Activated T-helper 1 cell treated with Interleukin-2 at 50 U/mL for 16 hours (primary cell): ENCODE data around the gene MT1H.
"Not testable (repeated sequence)": the region's sequence is repeated elsewhere in the genome, so short reads cannot be mapped to it uniquely, and the experiment has no call there.

Experiments used
- DNase-seq: peaks from one replicate; pipeline ENCODE4 v3.0.0-alpha.2; 2020; ENCODE audit warnings: low read depth

The MT1H gene

DNA sequence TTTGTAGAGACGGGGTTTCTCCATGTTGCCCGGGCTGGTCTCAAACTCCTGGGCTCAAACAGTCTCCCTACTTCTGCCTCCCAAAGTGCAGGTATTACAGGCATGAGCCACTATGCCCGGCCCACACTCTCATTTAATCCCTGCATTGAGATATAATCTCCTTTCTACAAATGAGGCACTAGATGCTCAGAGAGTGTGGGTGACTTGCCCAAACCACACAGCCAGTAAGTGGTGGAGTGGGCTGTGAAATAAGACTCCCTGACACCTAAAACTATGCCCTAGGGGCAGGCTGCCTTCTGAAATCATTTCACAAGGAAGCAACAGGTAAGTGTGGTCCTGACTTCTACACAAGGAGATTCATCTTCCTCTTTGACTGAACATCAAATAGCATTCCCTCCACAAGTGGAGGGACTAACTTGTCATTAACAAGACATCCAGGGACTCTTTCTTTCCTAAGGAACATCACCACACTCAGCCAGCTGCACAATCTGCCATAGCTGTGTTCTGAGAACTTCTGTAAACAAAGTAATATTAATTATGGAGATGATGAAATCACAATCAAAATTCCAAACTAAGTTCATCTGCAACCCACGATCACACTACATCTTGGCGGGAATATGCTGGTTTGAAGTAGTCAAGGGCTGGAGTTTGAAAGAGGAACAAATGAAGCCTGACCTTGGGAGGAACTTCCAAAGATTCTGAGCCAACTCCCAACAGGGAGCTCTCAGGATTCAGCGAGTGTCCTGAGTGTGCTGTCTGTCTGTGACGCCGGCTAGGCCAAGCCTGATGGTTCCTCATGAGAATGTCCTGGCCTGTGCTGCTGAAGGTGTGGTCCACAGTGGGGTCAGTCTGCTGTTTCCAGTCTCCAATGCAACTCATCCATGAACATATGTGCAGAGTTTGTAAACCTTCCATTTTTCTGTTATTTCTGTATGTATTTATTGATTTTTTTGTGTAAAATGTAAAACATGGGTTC, 4.0 kb upstream of the MT1H start:
- not testable (repeated sequence) for DNase-seq

GRCh38 chr16:56667581-56668571, 1.7 kb upstream of the MT1H start, which contains the start of gene MT1G:
TSS of gene MT1G (minus strand) at chr16:56668065. CDS start at chr16:56667993, 72 bp downstream.
- DNase-seq: no peak

DNA sequence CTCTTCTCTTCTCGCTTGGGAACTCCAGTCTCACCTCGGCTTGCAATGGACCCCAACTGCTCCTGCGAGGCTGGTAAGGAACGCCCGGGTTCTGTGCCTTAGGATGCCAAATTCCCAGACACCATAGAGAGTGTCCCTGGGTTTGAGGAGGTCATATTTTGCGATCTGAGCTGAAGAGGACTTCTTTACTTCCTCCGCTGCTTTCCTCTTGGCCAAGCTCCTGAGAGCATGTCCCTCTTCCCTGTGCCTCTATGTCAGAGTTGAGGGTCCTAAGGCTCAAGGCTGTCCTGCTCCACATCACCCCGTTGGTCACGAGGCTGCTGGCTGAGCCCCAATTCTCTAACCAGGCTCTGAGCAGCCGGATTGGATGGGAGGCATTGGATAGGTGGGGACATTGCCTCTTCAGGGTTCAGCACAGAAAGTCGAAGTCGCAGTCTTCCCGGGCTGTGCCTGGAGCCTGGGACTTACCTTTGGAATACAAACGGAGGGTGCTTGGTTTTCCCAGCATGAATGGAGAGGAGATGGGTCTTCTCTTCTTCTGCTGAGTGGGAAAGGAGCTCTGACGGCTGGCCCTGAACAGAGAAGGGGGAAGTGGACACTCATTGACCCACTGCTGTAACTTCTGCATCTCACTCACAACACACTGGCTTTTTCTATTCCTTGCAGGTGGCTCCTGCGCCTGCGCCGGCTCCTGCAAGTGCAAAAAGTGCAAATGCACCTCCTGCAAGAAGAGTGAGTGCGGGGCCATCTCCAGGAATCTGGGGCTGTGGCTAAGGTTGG, 416 bp downstream of the MT1H start:
- DNase-seq: no peak

DNA sequence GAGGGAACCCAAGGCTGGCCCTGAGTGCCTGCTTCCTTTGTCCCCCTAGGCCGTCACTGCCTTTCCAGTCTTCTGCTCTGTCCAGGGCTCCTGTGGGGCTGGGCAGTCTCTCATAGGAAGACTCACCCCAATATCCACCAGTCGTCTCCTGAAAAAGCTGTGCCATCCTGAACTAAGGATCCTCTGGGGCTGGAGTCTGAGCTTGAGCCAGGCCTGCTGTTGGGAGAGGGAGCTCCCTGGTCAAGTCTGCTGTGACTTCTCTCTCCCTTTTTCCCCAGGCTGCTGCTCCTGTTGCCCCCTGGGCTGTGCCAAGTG, 963 bp downstream of the MT1H start:
- DNase-seq: no peak

DNA sequence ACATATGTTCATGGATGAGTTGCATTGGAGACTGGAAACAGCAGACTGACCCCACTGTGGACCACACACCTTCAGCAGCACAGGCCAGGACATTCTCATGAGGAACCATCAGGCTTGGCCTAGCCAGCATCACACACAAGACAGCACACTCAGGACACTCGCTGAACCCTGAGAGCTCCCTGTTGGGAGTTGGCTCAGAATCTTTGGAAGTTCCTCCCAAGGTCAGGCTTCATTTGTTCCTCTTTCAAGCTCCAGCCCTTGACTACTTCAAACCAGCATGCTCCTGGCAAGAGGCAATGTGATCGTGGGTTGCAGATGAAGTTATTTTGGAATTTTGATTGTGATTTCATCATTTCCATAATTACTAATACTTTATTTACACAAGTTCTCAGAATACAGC, 2.1 kb downstream of the MT1H start:
- DNase-seq: not testable (repeated sequence)

DNA sequence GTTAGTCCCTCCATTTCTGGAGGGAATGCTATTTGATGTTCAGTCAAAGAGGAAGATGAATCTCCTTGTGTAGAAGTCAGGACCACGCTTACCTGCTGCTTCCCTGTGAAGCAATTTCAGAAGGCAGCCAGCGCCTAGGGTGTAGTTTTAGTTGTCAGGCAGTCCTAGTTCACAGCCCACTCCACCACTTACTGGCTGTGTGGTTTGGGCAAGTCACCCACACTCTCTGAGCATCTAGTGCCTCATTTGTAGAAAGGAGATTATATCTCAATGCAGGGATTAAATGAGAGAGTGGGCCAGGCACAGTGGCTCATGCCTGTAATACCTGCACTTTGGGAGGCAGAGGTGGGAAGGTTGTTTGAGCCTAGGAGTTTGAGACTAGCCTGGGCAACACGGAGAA, 2.6 kb downstream of the MT1H start:
- not testable (repeated sequence) for DNase-seq

GRCh38 chr16:56672761-56673536, 3.3 kb downstream of the MT1H start:
- no peak for DNase-seq

GRCh38 chr16:56673921-56674320, 4.3 kb downstream of the MT1H start:
- DNase-seq: no peak

- not testable (repeated sequence) for DNase-seq
These were observed 5.0 kb downstream of the MT1H start for GRCh38 chr16:56674570-56674969.

DNA sequence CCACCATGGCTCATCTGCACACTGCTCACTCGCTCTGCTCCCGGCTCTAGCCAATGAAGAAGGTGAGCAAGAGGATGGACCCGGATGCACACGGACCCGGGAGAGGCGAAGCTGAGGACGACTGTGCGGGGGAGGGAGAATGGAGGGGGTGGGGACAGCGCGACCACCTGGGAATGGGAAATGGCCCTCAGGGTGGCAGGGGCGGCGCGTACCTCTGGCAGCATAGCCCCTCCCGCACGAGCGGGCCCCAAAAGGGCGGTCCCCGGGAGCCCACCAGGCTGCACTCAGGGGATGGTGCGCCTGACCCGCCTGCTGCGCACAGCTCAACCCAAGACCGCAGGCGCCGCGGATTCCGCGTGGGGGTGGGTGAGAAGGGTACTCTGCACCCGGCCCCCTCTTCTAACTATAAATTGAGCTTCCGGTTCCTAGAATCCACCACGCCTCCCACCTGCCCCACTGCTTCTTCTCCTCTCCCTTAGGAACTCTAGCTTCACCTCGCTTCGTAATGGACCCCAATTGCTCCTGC, 6.1 kb downstream of the MT1H start:
- DNase-seq: peak; percentile 28

GRCh38 chr16:56677474-56677873, 7.9 kb downstream of the MT1H start:
- DNase-seq: no peak

DNA sequence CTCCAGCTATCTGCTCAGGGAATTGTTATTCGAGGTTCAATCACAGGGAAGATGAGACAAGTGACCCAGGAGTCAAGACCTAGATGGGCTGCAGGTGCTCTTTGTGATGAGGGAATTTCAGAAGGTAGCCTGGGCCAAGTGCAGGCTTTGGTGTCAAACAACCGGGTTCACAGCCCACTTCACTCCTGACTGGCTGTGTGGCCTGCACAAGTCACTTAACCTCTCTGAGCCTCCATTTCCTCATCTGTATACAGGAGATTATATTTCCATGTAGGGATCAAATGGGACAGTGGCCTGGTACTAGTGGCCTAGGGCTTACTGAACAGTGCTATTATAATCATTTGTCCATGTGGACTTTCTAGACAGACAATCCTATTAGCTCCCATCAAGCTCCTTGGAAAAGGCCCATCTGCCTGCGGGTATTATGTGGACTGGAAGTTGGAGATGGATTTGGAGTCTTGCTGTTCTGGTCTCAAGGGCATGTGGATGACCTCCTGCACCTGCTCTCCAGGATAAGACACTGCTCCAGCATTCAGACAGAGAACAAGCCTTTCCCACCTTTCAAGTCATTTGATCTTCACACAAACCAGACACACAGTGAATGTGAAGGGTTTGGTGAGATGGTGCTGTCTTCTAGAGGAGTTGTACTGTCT, 9.6 kb downstream of the MT1H start:
- no peak for DNase-seq

GRCh38 chr16:56679818-56680217, 10.2 kb downstream of the MT1H start:
- no peak for DNase-seq

GRCh38 chr16:56681939-56682702, 12.5 kb downstream of the MT1H start, which contains the start of gene MT1X:
TSS of gene MT1X (plus strand) at chr16:56682470. CDS start at chr16:56682541, 71 bp downstream.
- DNase-seq: peak; percentile 74

- no peak for DNase-seq
These were observed 13.2 kb downstream of the MT1H start for GRCh38 chr16:56682703-56683397.

DNA sequence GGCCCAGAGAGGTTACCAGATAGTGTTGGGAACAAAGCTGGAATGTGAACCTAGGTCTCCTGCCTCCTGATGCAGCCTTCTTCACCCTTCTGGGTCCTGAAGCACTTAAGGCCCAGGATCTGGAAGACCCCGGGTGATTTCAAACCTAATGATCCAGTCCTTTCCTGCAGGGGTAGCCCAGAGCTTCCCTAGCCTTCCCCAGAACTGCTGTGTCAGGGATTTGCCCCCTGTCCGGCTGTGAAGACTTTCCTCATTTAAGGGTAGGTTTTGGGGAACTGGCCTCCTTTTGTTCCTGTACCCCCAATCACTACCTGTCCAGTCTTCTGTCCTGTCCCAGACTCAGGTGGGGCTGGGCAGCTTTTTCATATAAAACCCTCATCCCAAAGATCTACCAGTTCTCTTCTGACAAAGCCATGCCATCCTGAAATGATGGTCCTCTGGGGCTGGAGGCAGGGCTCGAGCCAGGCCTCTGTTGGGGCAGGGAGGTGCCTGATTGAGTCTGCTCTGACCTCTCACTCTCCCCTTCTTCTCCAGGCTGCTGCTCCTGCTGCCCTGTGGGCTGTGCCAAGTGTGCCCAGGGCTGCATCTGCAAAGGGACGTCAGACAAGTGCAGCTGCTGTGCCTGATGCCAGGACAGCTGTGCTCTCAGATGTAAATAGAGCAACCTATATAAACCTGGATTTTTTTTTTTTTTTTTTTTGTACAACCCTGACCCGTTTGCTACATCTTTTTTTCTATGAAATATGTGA, 14.0 kb downstream of the MT1H start:
- DNase-seq: no peak

- no peak for DNase-seq
These were observed 14.8 kb downstream of the MT1H start for GRCh38 chr16:56684256-56684925.
